ENCODE data around the gene MRGPRX4.
"Not testable (repeated sequence)": the region's sequence is repeated elsewhere in the genome, so short reads cannot be mapped to it uniquely, and the experiment has no call there.

Gene MRGPRX4

DNA sequence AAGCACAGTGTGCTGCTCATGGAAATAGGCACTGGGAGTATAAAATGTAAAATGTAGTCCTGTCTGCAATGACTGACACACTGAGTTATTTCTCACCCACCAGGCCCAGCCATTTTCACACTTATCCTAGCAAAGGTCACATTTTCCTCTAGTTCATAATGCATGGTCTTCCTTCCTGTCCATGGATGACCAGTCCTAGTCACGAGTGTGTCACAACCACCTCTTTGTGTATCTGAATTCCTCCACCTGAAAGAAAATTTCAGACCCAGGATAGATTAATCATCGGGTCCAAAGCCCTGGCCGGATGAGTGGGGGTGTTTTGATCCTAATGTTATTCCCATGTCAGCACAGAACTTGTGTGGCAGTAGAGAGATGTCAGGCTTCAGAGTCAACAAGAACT lies at the start of gene MRGPRX4:
MRGPRX4 (plus strand) TSS at position 172 of the 400 bp plus-strand sequence. CDS start 420 bp downstream, outside the sequence.
- DNase-seq (ENCODE audit: low read depth in 2 of 2): no peak

DNA sequence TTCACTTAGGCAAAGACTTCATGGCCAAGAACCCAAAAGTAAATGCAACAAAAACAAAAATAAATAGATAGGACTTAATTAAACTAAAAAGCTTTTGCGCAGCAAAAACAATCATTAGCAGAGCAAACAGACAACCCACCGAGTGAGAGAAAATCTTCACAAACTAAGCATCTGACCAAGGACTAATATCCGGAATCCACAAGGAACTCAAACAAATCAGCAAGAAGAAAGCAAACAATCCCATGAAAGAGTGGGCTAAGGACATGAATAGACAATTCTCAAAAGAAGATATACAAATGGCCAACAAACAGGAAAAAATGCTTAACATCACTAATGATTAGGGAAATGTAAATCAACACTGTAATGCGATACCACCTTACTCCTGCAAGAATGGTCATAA lies 41.5 kb upstream of the MRGPRX4 start:
- not testable (repeated sequence) for DNase-seq (ENCODE audit: low read depth in 2 of 2)

DNA sequence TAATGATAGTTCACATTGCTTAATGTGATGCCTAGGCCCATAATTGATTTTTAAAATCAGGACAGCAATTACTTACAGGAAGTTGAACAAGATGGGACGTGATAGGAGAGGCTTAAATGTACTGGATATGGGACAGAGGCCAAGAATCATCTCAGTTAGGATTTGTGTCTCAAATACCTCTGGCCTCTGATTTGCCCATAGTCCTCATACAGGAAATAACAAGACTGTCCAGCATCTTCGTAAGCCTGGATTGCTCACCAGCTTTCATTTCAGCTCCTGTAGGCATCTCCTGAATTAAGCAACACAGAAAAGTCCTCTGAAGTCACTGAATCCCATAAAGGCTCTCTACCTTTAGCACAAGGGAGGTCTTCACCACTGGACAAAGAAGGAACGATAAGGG lies 40.3 kb upstream of the MRGPRX4 start, which contains the start of gene MRGPRX3:
MRGPRX3 (plus strand) TSS at position 231 of the 400 bp plus-strand sequence. CDS start 4,632 bp downstream, outside the sequence.
- DNase-seq (ENCODE audit: low read depth in 2 of 2): no peak

DNA sequence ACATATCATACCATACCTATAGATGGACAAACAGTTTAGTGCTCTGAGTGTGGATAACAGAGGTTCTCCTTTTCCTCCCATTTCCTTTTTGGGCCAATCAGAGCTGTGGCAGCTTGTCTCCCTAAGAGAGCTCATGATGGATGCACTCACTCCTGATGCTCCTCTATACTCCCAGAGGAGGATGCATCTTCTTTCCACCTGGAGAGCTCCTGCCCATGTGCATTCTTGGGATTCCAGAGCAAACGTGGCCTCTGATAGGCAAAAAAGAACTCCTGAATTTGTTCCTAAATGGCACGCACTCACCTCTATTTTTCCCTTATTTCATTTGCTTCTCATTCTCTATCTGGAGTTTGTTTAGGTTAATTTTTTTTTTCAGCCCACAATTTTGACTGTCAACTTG lies 37.3 kb upstream of the MRGPRX4 start:
- no peak for DNase-seq (ENCODE audit: low read depth in 2 of 2)

DNA sequence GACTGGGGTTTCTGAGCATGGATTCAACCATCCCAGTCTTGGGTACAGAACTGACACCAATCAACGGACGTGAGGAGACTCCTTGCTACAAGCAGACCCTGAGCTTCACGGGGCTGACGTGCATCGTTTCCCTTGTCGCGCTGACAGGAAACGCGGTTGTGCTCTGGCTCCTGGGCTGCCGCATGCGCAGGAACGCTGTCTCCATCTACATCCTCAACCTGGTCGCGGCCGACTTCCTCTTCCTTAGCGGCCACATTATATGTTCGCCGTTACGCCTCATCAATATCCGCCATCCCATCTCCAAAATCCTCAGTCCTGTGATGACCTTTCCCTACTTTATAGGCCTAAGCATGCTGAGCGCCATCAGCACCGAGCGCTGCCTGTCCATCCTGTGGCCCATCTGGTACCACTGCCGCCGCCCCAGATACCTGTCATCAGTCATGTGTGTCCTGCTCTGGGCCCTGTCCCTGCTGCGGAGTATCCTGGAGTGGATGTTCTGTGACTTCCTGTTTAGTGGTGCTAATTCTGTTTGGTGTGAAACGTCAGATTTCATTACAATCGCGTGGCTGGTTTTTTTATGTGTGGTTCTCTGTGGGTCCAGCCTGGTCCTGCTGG lies 35.3 kb upstream of the MRGPRX4 start:
- DNase-seq (ENCODE audit: low read depth in 2 of 2): no peak

DNA sequence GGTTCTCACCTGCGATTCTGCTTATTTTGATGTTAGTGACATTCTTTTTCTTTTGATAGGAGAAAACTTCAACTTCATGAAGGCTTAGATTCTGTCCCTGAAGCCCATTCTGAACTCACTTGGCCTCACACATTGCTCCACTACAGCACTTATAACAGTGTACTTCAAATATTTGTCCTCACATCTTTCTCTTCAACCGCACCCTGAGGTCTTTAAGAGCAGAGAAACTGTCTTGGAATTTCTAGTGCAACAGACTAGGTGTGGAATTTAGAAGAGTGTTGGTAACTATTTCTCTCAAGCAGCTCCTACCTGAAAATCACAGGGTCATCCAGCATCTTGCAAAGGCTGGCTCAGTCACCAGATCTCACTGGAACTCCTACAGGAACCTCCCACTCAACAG lies 32.5 kb upstream of the MRGPRX4 start:
- no peak for DNase-seq (ENCODE audit: low read depth in 2 of 2)

DNA sequence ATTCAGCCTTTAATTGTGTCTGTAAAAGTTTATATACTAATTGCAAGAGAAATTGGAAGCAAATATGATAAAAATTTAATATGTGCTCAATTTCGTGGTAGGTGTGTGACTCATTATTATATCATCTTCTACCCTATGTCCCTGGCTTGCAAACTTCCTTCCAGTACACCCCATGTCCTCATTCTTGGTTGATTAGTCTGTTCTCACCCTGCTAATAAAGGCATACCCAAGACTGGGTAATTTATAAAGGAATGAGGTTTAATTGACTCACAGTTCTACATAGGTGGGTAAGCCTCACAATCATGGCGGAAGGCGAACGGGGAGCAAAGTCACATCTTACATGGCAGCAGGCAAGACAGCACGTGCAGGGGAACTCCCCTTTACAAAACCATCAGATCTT lies 28.4 kb upstream of the MRGPRX4 start:
- no peak for DNase-seq (ENCODE audit: low read depth in 2 of 2)

DNA sequence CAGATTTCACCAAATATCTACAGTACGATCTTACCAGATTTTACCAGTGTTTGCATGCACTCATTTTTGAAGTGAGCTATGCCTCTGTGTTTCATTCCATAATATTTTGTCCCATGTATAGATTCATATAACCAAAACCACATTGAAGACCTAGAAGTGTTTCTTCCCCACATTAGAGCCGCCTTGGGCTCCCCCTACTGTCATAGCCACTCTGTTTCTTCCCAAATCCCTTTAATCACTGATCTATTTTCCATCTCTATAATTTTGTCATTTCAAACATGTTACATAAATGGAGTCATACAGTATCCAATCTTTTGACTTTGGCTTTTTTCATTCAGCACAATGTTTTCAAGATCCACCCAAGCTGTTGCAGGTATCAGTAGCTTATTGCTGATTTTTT lies 27.6 kb upstream of the MRGPRX4 start:
- DNase-seq (ENCODE audit: low read depth in 2 of 2): no peak

DNA sequence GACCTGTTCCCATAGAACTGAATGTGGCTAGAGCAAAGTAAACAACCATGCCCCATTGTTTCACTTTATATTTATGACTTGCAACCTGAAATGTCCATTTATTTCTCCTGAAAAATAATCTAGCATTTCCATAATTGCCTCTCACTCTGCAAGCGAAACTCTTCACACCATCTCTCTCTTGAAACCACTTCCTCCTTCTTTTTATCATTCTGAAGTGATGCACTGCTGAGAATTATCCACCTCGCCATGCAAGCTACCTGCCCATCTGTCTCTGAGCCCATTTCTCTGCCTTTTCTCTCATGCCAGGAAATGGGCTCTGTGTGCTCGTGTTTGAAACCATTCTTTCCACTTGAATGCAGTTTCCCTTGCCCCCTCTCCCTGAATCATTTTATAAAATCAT lies 26.8 kb upstream of the MRGPRX4 start:
- no peak for DNase-seq (ENCODE audit: low read depth in 2 of 2)

DNA sequence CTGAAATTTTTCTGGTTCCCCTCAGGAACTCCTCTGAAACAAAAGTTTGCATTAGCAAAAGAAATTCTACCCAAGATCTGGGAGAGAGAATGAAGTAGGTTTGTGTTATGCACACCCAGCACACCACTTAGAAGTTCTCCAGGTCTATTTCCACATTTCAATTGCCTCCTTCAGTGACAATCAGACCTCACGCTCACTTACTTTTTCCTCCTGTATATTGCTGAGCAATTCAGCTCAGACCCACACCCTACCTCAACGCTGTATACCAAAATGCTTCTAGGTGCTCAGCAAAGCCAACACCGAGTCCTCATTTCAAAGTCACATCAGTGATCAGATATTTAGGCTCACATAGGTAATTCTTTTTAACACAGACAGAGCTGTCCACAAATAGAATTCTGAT lies 21.1 kb upstream of the MRGPRX4 start:
- DNase-seq (ENCODE audit: low read depth in 2 of 2): no peak

DNA sequence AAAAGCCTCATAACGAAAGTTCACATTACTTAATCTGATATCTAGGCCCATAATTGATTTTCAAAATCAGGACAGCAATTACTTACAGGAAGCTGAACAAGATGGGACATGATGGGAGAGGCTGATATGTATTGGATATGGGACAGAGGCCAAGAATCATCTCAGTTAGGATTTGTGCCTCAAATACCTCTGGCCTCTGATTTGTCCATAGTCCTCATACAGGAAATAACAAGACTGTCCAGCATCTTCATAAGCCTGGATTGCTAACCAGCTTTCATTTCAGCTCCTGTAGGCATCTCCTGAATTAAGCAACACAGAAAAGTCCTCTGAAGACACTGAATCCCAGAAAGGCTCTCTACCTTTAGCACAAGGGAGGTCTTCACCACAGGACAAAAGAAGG lies 4.3 kb upstream of the MRGPRX4 start:
- DNase-seq (ENCODE audit: low read depth in 2 of 2): no peak

DNA sequence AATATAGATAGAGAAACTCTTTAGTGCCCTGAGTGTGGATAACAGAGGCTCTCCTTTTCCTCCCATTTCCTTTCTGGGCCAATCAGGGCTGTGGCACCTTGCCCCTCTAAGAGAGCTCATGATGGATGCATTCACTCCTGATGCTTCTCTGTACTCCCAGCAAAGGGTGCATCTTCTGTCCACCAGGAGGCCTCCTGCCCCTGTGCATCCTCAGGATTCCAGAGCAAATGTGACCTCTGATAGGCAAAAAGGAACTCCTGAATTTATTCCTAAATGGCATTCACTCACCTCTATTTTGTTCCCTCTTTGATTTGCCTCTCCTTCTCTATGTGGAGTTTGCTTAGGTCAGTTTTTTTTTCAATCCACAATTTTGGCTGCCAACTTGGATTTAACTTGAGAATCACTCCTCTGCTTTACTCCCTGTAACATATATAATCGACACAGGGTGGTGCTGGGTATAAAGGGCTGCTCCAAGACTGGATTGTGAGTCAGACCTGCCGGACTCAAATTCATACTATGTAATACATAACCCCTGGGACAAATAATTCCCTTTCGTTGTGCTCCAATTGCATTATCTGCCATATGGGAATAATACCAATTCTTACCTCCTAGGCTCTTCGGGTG lies 1.1 kb upstream of the MRGPRX4 start:
- no peak for DNase-seq (ENCODE audit: low read depth in 2 of 2)

DNA sequence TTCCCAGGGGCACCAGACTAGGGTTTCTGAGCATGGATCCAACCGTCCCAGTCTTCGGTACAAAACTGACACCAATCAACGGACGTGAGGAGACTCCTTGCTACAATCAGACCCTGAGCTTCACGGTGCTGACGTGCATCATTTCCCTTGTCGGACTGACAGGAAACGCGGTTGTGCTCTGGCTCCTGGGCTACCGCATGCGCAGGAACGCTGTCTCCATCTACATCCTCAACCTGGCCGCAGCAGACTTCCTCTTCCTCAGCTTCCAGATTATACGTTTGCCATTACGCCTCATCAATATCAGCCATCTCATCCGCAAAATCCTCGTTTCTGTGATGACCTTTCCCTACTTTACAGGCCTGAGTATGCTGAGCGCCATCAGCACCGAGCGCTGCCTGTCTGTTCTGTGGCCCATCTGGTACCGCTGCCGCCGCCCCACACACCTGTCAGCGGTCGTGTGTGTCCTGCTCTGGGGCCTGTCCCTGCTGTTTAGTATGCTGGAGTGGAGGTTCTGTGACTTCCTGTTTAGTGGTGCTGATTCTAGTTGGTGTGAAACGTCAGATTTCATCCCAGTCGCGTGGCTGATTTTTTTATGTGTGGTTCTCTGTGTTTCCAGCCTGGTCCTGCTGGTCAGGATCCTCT lies 709 bp downstream of the MRGPRX4 start:
- no peak for DNase-seq (ENCODE audit: low read depth in 2 of 2)

DNA sequence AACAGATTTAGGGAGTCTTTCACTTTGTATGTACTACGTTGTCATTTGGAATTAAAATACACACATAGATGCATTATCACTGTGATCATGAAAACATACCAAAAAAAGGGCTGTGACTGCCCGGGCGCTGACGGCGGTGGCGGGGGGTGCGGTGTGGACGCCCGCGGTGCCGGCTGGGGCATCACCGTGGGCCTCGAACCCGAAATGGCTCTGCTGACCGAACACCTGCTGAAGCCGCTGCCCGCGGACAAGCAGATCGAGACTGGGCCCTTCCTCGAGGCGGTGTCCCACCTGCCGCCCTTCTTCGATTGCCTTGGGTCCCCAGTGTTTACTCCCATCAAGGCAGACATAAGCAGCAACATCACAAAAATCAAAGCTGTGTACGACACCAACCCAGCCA lies 16.2 kb downstream of the MRGPRX4 start:
- no peak for DNase-seq (ENCODE audit: low read depth in 2 of 2)

DNA sequence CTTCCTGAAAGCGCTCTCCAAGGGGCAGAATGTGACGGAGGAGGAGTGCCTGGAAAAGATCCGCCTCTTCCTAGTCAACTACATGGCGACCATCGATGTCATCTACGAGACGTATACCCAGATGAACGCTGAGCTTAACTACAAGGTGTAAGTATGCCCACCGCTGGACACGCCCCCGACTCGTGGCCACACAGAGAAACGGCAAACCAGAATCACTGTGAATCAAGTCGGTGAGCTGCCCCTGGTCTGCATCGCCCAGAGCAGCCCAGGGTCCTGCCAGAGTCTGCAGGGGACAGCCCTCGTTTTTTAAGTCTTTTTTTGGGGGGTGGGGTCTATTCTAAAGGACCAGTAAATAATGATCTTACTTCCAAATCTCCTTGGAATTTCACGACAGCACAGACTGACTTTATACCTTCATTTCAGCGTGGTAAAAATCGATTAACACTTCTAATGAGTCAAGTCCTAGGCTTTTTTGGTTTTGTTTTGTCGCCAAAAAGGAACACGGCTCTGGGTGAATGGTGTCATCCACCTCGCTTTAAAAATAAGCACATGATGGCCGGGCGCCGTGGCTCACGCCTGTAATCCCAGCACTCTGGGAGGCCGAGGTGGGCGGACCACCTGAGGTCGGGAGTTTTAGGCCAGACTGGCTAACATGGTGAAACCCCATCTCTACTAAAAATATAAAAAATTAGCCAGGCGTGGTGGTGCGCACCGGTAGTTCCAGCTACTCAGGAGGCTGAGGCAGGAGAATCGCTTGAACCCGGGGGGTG lies 17.0 kb downstream of the MRGPRX4 start:
- not testable (repeated sequence) for DNase-seq (ENCODE audit: low read depth in 2 of 2)

DNA sequence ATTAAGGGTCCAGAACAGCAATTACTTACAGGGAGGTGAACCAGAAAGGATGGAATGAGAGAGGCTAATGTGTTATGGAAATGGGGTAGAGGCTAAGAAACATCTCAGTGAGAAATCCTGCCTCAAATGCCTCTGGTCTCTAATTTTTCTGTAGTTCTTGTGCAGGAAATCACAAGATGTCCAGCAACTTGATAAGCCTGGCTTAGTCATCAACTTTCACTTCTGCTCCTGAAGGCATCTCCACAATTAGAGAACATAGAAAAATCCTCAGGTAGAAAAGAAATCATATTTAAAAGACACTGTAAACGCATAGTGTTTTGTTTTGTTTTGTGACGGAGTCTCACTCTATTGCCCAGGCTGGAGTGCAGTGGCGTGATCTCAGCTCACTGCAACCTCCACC lies 18.7 kb downstream of the MRGPRX4 start:
- no peak for DNase-seq (ENCODE audit: low read depth in 2 of 2)

DNA sequence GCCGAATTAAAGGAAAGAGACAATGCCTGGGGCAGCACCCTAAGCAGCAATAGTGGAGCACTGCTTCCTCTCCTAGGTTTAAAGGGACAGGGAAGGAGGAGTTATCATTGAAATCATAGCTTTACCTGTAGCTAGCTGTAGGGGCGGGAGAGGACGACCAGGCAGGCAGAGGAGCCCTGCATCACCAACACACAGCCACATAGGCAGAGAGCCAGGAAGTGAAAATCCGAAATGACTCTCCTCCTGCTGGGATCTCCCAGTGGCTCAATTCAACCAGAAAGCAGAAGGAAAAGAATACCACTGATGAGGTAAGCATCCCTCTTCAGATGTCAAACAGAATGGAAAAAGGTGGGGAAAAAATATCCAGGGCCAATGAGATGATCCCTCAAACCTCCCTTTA lies 20.4 kb downstream of the MRGPRX4 start:
- no peak for DNase-seq (ENCODE audit: low read depth in 2 of 2)

DNA sequence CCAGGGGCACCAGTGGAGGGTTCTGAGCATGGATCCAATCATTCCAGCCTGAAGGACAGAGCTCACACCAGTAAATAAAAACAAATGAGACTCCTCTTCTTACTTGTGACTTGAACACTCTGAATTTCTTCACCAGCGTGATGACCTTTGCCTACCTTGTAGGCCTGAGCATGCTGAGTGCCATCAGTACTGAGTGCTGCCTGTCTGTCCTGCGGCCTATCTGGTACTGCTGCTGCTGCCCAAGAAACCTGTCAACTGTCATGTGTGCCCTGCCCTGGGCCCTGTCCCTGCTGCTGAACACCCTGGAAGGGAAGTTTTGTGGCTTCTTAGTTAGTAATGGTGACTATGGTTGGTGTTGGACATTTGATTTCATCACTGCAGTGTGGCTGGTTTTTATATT lies 23.9 kb downstream of the MRGPRX4 start:
- no peak for DNase-seq (ENCODE audit: low read depth in 2 of 2)

DNA sequence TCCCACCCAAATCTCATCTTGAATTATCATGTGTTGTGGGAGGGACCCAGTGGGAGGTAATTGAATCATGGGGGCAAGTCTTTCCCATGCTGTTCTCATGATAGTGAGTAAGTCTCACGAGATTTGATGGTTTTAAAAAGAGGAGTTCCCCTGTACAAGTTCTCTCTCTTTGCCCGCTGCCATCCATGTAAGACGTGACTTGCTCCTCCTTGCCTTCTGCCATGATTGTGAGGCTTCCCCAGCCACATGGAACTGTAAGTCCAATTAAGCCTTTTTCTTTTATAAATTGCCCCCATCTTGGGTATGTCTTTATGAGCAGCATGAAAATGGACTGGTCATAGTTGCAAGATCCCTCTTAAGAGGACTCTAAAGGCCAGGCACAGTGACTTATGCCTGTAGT lies 25.1 kb downstream of the MRGPRX4 start:
- not testable (repeated sequence) for DNase-seq (ENCODE audit: low read depth in 2 of 2)

DNA sequence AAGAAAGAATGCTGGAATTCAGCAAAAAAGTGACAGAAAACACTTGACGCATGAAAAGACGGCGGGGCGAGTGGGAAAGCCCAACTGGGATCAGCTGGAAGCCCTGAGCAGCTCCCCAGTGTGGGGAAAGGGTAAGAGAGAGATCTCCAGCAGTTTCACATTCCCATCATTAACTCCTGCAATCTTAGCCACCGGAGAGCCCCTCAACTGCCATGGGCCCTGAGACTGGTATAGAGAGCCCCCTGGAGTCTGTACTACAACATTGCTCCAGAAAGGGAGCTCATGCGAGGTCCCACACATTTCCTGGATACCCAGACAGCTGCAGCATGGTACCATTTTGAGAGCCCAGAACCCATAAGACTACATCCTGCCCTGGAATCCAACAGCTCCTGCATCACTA lies 31.1 kb downstream of the MRGPRX4 start:
- DNase-seq (ENCODE audit: low read depth in 2 of 2): no peak

DNA sequence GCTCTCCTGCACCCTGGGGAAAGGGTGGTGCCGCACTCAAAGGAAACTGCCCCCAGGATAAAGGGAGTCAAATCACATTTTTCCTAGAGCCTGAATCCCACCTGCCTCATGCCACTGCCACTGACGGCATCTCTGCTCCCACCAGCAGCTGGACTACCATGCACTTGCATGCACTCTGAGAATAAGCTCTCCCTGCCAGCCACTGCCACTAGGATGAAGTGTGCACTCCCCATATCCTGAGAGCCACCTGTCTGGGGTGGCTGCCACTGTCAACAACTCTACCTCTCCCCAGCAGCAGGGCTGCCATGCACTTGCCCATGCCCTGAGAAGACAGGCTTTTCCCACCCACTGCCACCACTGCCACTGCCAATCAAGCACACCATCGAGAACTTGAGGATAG lies 31.6 kb downstream of the MRGPRX4 start:
- DNase-seq (ENCODE audit: low read depth in 2 of 2): no peak

DNA sequence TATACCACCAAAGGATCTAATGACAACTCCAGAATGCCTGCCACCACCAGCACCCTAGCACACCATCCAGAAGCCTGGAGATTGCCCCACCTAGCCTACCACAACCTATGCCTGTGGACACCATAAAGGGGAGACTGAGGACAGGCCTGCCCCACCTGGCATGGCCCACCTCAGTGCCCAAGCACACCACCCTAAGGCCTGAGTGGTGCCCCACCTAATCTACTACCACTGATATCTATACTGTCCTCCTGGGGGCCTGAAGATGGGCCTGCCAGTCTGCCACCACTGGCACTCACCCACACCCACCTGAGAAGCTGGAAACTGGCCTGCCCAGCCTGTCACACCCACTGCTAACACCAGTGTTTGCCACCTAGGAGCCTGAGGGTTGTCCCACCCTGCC lies 32.1 kb downstream of the MRGPRX4 start:
- DNase-seq (ENCODE audit: low read depth in 2 of 2): no peak

DNA sequence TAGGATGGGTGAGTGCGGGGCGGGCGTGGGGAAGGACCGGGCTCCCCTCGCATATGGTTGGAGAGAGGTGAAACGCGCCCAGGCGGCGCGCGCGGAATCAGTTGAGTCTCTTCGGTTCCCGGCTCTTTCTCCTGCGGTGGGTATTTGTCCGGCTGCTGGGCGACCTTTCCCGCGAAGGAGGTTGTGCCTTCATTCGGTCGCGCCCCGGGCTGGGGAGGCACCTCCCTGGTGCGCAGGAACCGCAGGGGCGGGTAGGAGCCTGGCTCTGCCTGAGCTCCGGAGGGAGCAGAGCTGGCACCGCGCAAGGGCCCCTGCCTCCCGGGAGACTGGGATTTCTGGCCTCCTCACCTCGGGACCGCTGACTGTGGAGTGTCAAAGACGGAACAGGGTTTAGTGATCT lies 36.4 kb downstream of the MRGPRX4 start:
- no peak for DNase-seq (ENCODE audit: low read depth in 2 of 2)
